H9 (cell line): Measurements from ENCODE around the gene ASIC3. TPM values are rescaled to one million over a fixed set of nuclear protein-coding genes. Genes with fewer than 3 reads are reported as not detected.

Experiments
- DNase-seq: peaks from one replicate; pipeline ENCODE4 v3.0.0-alpha.2; 2017
- H2AFZ ChIP-seq: one replicate; pipeline ENCODE4 v1.6.1; 2013; ENCODE audit warnings: mild to moderate bottlenecking, low read length, control low read depth, moderate library complexity
- H2AK5ac ChIP-seq: 2 replicates; pipeline ENCODE4 v1.6.1; 2013; ENCODE audit warnings: low read length, control low read depth, mixed read lengths; ENCODE audit not compliant: insufficient read length
- H2BK120ac ChIP-seq: one replicate; pipeline ENCODE4 v1.6.1; 2013; ENCODE audit warnings: low read depth, mild to moderate bottlenecking, low read length, control low read depth, inconsistent platforms; ENCODE audit not compliant: poor library complexity, severe bottlenecking
- H2BK12ac ChIP-seq: 2 replicates; pipeline ENCODE4 v1.6.1; 2013; ENCODE audit warnings: low read length, control low read depth, mixed read lengths, low read depth; ENCODE audit not compliant: insufficient read length
- H2BK15ac ChIP-seq: 2 replicates; pipeline ENCODE4 v1.6.1; 2013; ENCODE audit warnings: low read depth, low read length, control low read depth
- H2BK20ac ChIP-seq: one replicate; pipeline ENCODE4 v1.6.1; 2013; ENCODE audit warnings: low read depth, mild to moderate bottlenecking, low read length, control low read depth, inconsistent platforms; ENCODE audit not compliant: poor library complexity, severe bottlenecking
- H2BK5ac ChIP-seq: 2 replicates; pipeline ENCODE4 v1.6.1; 2013; ENCODE audit warnings: low read length, control low read depth, mixed read lengths; ENCODE audit not compliant: insufficient read length
- H3K14ac ChIP-seq: 2 replicates; pipeline ENCODE4 v1.6.1; 2013; ENCODE audit warnings: low read length, control low read depth; ENCODE audit not compliant: insufficient read depth
- H3K18ac ChIP-seq: 2 replicates; pipeline ENCODE4 v1.6.1; 2013; ENCODE audit warnings: low read depth, mild to moderate bottlenecking, mixed read lengths, low read length, control low read depth; ENCODE audit not compliant: insufficient read length
- H3K23ac ChIP-seq: 2 replicates; pipeline ENCODE4 v1.6.1; 2013; ENCODE audit warnings: low read length, control low read depth, mixed read lengths, low read depth; ENCODE audit not compliant: insufficient read length
- H3K23me2 ChIP-seq: 2 replicates; pipeline ENCODE4 v1.6.1; 2013; ENCODE audit warnings: low read depth, mild to moderate bottlenecking, mixed read lengths, low read length, control low read depth; ENCODE audit not compliant: insufficient read length, poor library complexity, severe bottlenecking
- H3K27ac ChIP-seq: 2 replicates; pipeline ENCODE4 v1.5.1; 2013; ENCODE audit warnings: low read length, control low read depth, mixed read lengths, low read depth; ENCODE audit not compliant: insufficient read length
- H3K27me3 ChIP-seq: 2 replicates; pipeline ENCODE4 v1.6.1; 2013; ENCODE audit warnings: low read length, control low read depth, inconsistent platforms; ENCODE audit not compliant: insufficient read depth
- H3K4ac ChIP-seq: 2 replicates; pipeline ENCODE4 v1.6.1; 2013; ENCODE audit warnings: low read depth, mild to moderate bottlenecking, control low read depth, inconsistent platforms, low read length, moderate library complexity
- H3K4me1 ChIP-seq: 2 replicates; pipeline ENCODE4 v1.6.1; 2013; ENCODE audit warnings: low read length, control low read depth, inconsistent platforms; ENCODE audit not compliant: insufficient read depth
- H3K4me2 ChIP-seq: 2 replicates; pipeline ENCODE4 v1.6.1; 2013; ENCODE audit warnings: low read length, control low read depth, mixed read lengths; ENCODE audit not compliant: insufficient read length, insufficient read depth
- H3K56ac ChIP-seq: 2 replicates; pipeline ENCODE4 v1.6.1; 2013; ENCODE audit warnings: low read depth, mild to moderate bottlenecking, mixed read lengths, low read length, control low read depth; ENCODE audit not compliant: insufficient read length
- H3K79me1 ChIP-seq: 2 replicates; pipeline ENCODE4 v1.6.1; 2013; ENCODE audit warnings: low read depth, mild to moderate bottlenecking, moderate library complexity, low read length, control low read depth, inconsistent platforms; ENCODE audit not compliant: insufficient read depth, poor library complexity, severe bottlenecking
- H3K79me2 ChIP-seq: 2 replicates; pipeline ENCODE4 v1.6.1; 2013; ENCODE audit warnings: low read length, control low read depth, inconsistent platforms; ENCODE audit not compliant: insufficient read depth
- H3K9ac ChIP-seq: 2 replicates; pipeline ENCODE4 v1.6.1; 2013; ENCODE audit warnings: low read length, control low read depth, mixed read lengths; ENCODE audit not compliant: insufficient read length; ENCODE audit errors: extremely low read depth
- H3K9me3 ChIP-seq: one replicate; pipeline ENCODE4 v1.6.1; 2013; ENCODE audit warnings: low read depth, low read length, inconsistent platforms; ENCODE audit not compliant: control insufficient read depth
- H3T11ph ChIP-seq: one replicate; pipeline ENCODE4 v1.6.1; 2013; ENCODE audit warnings: mild to moderate bottlenecking, low read length, control low read depth, inconsistent platforms
- H4K20me1 ChIP-seq: one replicate; pipeline ENCODE4 v1.6.1; 2013; ENCODE audit not compliant: control insufficient read depth, insufficient read length, insufficient read depth
- H4K5ac ChIP-seq: 2 replicates; pipeline ENCODE4 v1.6.1; 2013; ENCODE audit warnings: low read depth, mild to moderate bottlenecking, mixed read lengths, low read length, control low read depth; ENCODE audit not compliant: insufficient read length
- H4K8ac ChIP-seq: replicated peaks from 2 replicates; pipeline ENCODE4 v1.6.1; 2013; ENCODE audit warnings: low read length, control low read depth, mixed read lengths, low read depth; ENCODE audit not compliant: insufficient read length
- H4K91ac ChIP-seq: 2 replicates; pipeline ENCODE4 v1.6.1; 2013; ENCODE audit warnings: low read depth, mild to moderate bottlenecking, moderate library complexity, mixed read lengths, low read length, control low read depth; ENCODE audit not compliant: insufficient read length
- H3K27ac Mint-ChIP-seq, 3 experiments: 2 replicates in 2 of 3; 3 replicates in 1 of 3; pipeline ENCODE4 v1.8.0; 2020 to 2021; ENCODE audit warnings: mixed read lengths in 3 of 3, mild to moderate bottlenecking in 1 of 3, moderate library complexity in 1 of 3
- H3K27me3 Mint-ChIP-seq: 2 replicates; pipeline ENCODE4 v1.8.0; 2021; ENCODE audit warnings: low read depth, mild to moderate bottlenecking, moderate library complexity, mixed read lengths
- H3K36me3 Mint-ChIP-seq, 3 experiments: 2 replicates in 2 of 3; 3 replicates in 1 of 3; pipeline ENCODE4 v1.8.0; 2020 to 2021; ENCODE audit warnings: low read depth in 3 of 3, mixed read lengths in 3 of 3; ENCODE audit not compliant: insufficient read depth in 1 of 3
- H3K4me1 Mint-ChIP-seq, 2 experiments: 2 replicates each; pipeline ENCODE4 v1.8.0; 2020; ENCODE audit warnings: mixed read lengths in 2 of 2
- H3K4me3 Mint-ChIP-seq, 2 experiments: 2 replicates in 1 of 2; 3 replicates in 1 of 2; pipeline ENCODE4 v1.8.0; 2020 to 2021; ENCODE audit warnings: mild to moderate bottlenecking in 2 of 2, mixed read lengths in 2 of 2, moderate library complexity in 1 of 2
- H3K9me3 Mint-ChIP-seq, 2 experiments: 2 replicates in 1 of 2; 3 replicates in 1 of 2; pipeline ENCODE4 v1.8.0; 2020; ENCODE audit warnings: mild to moderate bottlenecking in 2 of 2, mixed read lengths in 2 of 2, moderate library complexity in 1 of 2
- CTCF ChIP-seq: fragments of 200-600 bp; sonication (generic); conservative IDR thresholded peaks from 3 replicates; pipeline ENCODE4 v1.8.0; 2021; ENCODE audit warnings: antibody characterized with exemption, mild to moderate bottlenecking
- WGBS: extraction: QIAGEN DNeasy Blood & Tissue Kit; methylation state at CpG from one replicate; pipeline ENCODE4 v1.1.7; 2013; ENCODE audit warnings: missing lambda C conversion rate, low lambda C conversion rate, mixed read lengths; ENCODE audit not compliant: insufficient read length; ENCODE audit errors: extremely low coverage; 5-methylcytosine and 5-hydroxymethylcytosine counted together
- total RNA-seq: library from RNA; stranded (reverse); gene quantifications from 2 replicates; pipeline ENCODE4 v1.2.1, GENCODE V29; 2021

ASIC3 gene
- total RNA-seq, 1 experiment from 2014 or later, result 1.7 TPM

- Histone ChIP-seq H3T11ph (no peak overlapping the region), H3K4me2 (no peak overlapping the region), H3K9me3 (no peaks in the 10 kb centered on the region), H3K23ac (no peak overlapping the region), H2BK12ac (no peak overlapping the region), H2BK120ac (no peak overlapping the region), H4K5ac (no peak overlapping the region), H3K27me3 (peaks cover 6% of the 10 kb centered on the region; the same call in 1 of the 2 replicates), H3K18ac (no peak overlapping the region), H3K27ac (no peak overlapping the region), H3K79me1 (no peaks in the 10 kb centered on the region), H2AK5ac (no peak overlapping the region), H3K56ac (no peak overlapping the region), H3K14ac (no peak overlapping the region; the same call in 1 of the 2 replicates), H2BK15ac (no peak overlapping the region), H2BK5ac (no peak overlapping the region), H3K23me2 (no peaks in the 10 kb centered on the region), H4K8ac (no peak overlapping the region), H3K9ac (no peak overlapping the region), H3K4ac (no peak overlapping the region), H3K4me1 (no peaks in the 10 kb centered on the region), H4K20me1 (no peaks in the 10 kb centered on the region), H3K79me2 (no peaks in the 10 kb centered on the region), H4K91ac (no peak overlapping the region), H2BK20ac (no peak overlapping the region), H2AFZ (no peak overlapping the region)
- WGBS, result no CpG with 5 or more reads among the region's 9 CpGs
- DNase-seq, result no peak
- no peaks in the 10 kb centered on the region; a peak in 1 of 5 replicates for H3K9me3 Mint-ChIP-seq
- no peaks in the 10 kb centered on the region for H3K4me1 Mint-ChIP-seq
- TF ChIP-seq CTCF, result no peak
- H3K4me3 Mint-ChIP-seq, result no peak overlapping the region
- no peaks in the 10 kb centered on the region; a peak in 1 of 7 replicates for H3K36me3 Mint-ChIP-seq
- H3K27ac Mint-ChIP-seq, result peak overlapping the region in 1 of 3 experiments; percentile 55; a peak in 1 of 7 replicates
- peaks cover 38% of the 10 kb centered on the region for H3K27me3 Mint-ChIP-seq
These were observed 2.4 kb upstream of the ASIC3 start for GRCh38 chr7:151045967-151046366.
